AG04449 (cell line): Measurements from ENCODE around the gene ARPC1B.
A peak's percentile ranks its signal among the peaks of the same experiment; 100 is the strongest.
"Not testable (repeated sequence)": the region's sequence is repeated elsewhere in the genome, so short reads cannot be mapped to it uniquely, and the experiment has no call there.

Source experiments
- CTCF ChIA-PET: fragments of 350-600 bp; formaldehyde crosslinking; extraction: SDS; loops from one replicate; lab custom pipeline; 2021; ENCODE audit warnings: antibody characterized with exemption; lab: Yijun Ruan, JAX
- POLR2A ChIA-PET: fragments of 400-600, 350-600 bp; formaldehyde crosslinking; extraction: SDS; loops from one replicate; lab custom pipeline; 2020; ENCODE audit warnings: antibody characterized with exemption, inconsistent platforms; lab: Yijun Ruan, JAX
- DNase-seq: peaks from one replicate; pipeline ENCODE4 v3.0.0-alpha.2; 2010; ENCODE audit warnings: low read depth, low spot score
- H3K4me3 ChIP-seq: 2 replicates; pipeline ENCODE4 v1.5.1; 2011; ENCODE audit warnings: low read depth, mild to moderate bottlenecking, control low read depth, low read length
- TF ChIP-seq, protein P1 (sequence below): IDR thresholded peaks from one replicate; pipeline ENCODE4 v1.5.1; 2011; ENCODE audit warnings: mild to moderate bottlenecking, moderate library complexity, low read length, control low read depth, inconsistent platforms; ENCODE audit not compliant: insufficient read depth; ENCODE audit errors: missing control alignments

ARPC1B gene

DNA sequence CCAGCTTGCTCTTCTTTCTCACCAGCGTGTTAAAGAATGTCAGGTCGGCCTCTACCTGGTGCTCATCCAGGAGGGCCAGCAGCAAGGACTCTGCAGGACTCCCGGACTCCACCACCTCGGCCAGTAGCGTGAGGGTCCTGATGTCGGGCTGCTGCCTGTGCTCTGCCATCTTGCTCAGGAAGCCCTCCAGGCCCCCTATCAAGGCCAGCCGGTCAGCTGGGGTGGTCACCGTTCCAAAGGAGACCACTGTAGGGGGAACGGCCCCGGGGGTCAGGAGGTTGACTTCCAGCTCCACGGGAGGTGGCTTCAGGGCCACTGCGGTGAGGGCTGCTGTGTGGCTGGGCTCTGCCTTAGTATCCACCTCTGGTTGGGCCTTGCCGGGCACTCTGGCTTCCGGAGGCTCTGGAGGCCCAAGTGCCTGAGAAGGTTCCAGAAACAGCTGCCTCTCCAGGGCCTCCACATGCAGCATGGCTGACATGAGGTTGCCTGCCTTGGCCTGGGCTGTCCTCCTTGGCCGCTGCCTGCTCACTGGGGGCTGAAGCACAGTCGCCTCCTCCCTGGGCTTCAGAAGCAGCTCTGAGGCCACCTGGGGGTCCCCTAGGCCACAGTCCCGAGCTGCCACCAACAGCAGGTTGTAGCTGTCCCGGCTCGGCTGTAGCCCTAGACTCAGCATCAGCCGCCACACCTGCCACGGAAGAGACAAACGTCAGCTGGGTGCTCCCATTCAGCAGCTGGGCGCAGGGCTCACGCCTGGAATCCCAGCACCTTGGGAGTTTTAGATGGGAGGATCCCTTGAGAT, 50.6 kb downstream of the ARPC1B start:
- CTCF ChIA-PET, result interaction anchor here (0.6 to 1.2 kb wide), 2 partner anchors 9 to 48 kb away, joined by 3 to 5 read pairs; no protein-coding TSS in a partner anchor
- POLR2A ChIA-PET, result no interaction called here
- TF ChIP-seq, protein P1, sequence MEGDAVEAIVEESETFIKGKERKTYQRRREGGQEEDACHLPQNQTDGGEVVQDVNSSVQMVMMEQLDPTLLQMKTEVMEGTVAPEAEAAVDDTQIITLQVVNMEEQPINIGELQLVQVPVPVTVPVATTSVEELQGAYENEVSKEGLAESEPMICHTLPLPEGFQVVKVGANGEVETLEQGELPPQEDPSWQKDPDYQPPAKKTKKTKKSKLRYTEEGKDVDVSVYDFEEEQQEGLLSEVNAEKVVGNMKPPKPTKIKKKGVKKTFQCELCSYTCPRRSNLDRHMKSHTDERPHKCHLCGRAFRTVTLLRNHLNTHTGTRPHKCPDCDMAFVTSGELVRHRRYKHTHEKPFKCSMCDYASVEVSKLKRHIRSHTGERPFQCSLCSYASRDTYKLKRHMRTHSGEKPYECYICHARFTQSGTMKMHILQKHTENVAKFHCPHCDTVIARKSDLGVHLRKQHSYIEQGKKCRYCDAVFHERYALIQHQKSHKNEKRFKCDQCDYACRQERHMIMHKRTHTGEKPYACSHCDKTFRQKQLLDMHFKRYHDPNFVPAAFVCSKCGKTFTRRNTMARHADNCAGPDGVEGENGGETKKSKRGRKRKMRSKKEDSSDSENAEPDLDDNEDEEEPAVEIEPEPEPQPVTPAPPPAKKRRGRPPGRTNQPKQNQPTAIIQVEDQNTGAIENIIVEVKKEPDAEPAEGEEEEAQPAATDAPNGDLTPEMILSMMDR, result no peak
- no peak for DNase-seq
- H3K4me3 ChIP-seq, result no peak overlapping the region

DNA sequence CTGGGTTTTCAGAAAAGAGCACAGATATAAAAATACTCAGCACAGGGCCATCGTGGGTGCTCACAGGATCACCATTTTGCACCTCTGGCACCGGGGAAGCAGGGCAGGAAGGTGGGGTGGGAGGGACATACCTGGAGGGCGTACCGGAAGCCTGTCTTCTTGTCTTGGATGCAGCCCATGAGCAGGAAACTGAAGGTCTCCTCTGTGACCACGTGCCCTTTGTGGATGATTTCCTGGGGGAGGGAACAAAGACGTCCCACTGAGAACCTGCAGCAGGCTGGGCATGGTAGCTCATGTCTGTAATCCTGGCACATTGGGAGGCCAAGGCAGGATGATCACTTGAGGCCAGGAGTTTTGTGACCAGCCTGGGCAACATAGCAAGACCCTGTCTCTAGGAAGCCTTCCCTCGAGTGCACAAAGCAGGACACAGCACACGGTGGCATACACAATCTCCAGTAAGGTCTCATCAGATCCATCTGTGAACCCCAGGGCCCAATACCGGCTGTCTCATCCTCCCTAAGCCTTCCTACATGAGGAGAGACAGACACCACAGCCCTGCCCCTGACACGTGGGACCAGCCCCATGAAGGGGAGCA, 54.5 kb downstream of the ARPC1B start:
- POLR2A ChIA-PET, result interaction anchor here (1.6 kb wide), 1 partner anchor 10 kb away, joined by 4 read pairs; the partner anchor contains the start of genes CPSF4 and PTCD1
- no peak overlapping the region for H3K4me3 ChIP-seq
- CTCF ChIA-PET, result no interaction called here
- TF ChIP-seq, protein P1, result no peak
- DNase-seq, result no peak

DNA sequence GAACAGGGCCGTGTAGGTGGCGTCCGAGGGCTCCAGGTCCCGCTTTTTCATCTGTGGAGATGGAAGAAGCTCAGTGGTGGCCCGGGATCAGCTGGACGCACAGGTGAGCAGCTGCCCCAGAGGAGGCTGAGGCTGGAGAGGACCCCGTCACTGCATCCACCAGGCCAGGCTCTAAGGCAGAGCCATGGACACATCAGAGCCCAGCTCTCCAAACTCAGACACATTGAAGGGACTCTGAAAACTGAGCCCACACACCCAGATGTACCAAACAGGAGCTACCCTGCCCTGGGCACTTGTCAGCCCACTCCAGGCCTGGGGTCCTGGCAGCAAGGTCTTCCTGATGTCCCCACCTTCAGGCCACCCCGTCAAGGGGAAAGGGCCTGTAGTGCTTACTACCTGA, 55.2 kb downstream of the ARPC1B start:
- TF ChIP-seq, protein P1, result no peak
- POLR2A ChIA-PET, result interaction anchor here (1.4 to 1.6 kb wide), 2 partner anchors 9 to 10 kb away, joined by 4 read pairs; partner anchors contain the start of genes CPSF4 and PTCD1
- DNase-seq, result no peak
- CTCF ChIA-PET, result no interaction called here
- no peak overlapping the region for H3K4me3 ChIP-seq

DNA sequence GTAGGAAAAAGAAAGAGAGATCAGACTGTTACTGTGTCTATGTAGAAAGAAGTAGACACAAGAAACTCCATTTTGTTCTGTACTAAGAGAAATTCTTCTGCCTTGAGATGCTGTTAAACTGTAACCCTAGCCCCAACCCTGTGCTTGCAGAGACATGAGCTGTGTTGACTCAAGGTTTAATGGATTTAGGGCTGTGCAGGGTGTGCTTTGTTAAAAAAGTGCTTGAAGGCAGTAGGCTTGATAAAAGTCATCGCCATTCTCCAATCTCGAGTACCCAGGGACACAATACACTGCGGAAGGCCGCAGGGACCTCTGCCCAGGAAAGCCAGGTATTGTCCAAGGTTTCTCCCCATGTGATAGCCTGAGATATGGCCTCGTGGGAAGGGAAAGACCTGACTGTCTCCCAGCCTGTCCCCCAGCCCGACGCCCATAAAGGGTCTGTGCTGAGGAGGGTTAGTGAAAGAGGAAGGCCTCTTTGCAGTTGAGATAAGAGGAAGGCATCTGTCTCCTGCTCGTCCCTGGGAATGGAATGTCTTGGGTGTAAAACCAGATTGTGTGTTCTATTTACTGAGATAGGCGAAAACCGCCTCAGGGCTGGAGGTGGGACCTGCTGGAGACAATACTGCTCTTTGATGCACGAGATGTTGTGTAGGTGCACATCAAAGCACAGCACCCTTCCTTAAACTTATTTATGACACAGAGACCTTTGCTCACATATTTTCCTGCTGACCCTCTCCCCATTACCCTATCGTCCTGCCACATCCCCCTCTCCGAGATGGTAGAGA, 57.4 kb downstream of the ARPC1B start:
- POLR2A ChIA-PET, result interaction anchor here (0.6 kb wide), 1 partner anchor 18 kb away, joined by 4 read pairs; no protein-coding TSS in a partner anchor
- CTCF ChIA-PET, DNase-seq, H3K4me3 ChIP-seq: not testable (repeated sequence)

DNA sequence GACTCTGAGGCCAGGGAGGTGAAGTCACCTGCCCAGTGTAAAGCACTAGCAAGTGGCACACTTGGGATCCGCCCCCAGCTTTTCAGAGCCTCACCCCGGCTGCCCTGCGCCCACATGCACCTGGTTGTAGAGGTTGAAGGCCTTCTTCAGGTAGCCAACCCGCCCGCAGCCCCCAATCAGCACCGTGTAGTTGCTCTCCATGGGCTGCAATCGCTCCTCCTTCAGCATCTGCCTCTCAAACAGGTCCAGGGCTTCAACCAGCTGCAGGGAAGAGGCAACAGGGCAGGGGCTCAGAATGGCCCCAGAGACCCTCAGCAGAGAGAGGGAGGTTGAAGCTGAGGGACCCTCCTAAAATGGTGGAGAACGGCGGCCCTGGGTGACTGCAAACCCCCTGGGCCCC, 58.6 kb downstream of the ARPC1B start:
- TF ChIP-seq, protein P1, result no peak
- no peak for DNase-seq
- H3K4me3 ChIP-seq, result no peak overlapping the region
- ChIA-PET CTCF (interaction anchor here (0.7 kb wide), 1 partner anchor 13 kb away, joined by 3 read pairs; no protein-coding TSS in a partner anchor), POLR2A (no interaction called here)

DNA sequence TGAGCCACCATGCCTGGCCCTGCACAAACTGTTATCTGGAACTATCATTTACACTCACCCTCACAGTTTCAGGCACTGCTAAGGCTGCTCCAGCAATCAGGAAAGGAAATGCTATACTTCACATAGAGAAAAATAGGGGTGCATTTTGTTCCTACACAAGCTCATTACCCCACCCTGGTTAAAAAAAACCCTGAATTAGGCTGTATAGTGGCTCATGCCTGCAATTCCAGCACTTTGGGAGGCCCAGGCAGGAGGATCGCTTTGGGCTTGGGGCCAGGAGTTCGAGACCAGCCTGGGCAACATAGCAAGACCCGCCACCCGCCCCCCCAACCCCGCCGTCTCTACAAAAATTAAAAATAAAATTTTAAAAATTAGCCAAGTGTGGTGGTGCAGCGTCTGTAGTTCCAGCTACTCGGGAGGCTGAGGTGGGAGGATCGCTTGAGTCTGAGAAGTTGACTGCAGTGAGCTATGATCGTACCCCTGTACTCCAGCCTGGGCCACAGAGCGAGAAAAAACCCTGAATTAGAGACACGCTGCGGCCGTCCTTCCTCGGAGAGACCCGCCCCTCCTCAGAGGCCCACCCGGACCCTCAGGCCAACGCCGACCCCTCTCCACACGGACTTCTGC, 63.5 kb downstream of the ARPC1B start:
- DNase-seq, result no peak
- TF ChIP-seq, protein P1, result no peak
- H3K4me3 ChIP-seq, result peak overlapping the region; percentile 93
- ChIA-PET CTCF (interaction anchor here (1.1 kb wide), 1 partner anchor 20 kb away, joined by 3 read pairs; no protein-coding TSS in a partner anchor), POLR2A (interaction anchor here (0.6 to 1.8 kb wide), 6 partner anchors 8 to 67 kb away, joined by 4 to 8 read pairs (median 4); partner anchors contain the start of genes BUD31, PDAP1 and ZKSCAN5)
